ENCODE data around the gene KRTAP5-4.
"Not testable (repeated sequence)": the region's sequence is repeated elsewhere in the genome, so short reads cannot be mapped to it uniquely, and the experiment has no call there.

KRTAP5-4 gene

GRCh38 chr11:1600626-1601025, 21.3 kb downstream of the KRTAP5-4 start:
- no peaks in the 10 kb centered on the region for H3K9me3 Mint-ChIP-seq
- H3K4me3 Mint-ChIP-seq, result no peak overlapping the region
- no peaks in the 10 kb centered on the region for H3K36me3 Mint-ChIP-seq
- H3K4me1 Mint-ChIP-seq, result no peaks in the 10 kb centered on the region
- H3K27ac Mint-ChIP-seq, result no peak overlapping the region
- H3K27me3 Mint-ChIP-seq, result peaks cover 4% of the 10 kb centered on the region

GRCh38 chr11:1598816-1599215, 23.1 kb downstream of the KRTAP5-4 start:
- peaks cover 5% of the 10 kb centered on the region for H3K27me3 Mint-ChIP-seq
- H3K9me3 Mint-ChIP-seq, result no peaks in the 10 kb centered on the region
- no peaks in the 10 kb centered on the region for H3K36me3 Mint-ChIP-seq
- H3K4me1 Mint-ChIP-seq, result peaks cover 5% of the 10 kb centered on the region
- H3K27ac Mint-ChIP-seq, result no peak overlapping the region
- H3K4me3 Mint-ChIP-seq, result no peak overlapping the region

- H3K27me3 Mint-ChIP-seq, H3K4me1 Mint-ChIP-seq, H3K36me3 Mint-ChIP-seq, H3K9me3 Mint-ChIP-seq, H3K4me3 Mint-ChIP-seq, H3K27ac Mint-ChIP-seq: not testable (repeated sequence)
Measured at GRCh38 chr11:1598406-1598805, 23.5 kb downstream of the KRTAP5-4 start.

- peaks cover 7% of the 10 kb centered on the region for H3K27me3 Mint-ChIP-seq
- no peak within 1 kb of the TSS for H3K27ac Mint-ChIP-seq
Measured at GRCh38 chr11:1597994-1598380, 24.0 kb downstream of the KRTAP5-4 start, which contains the start of gene KRTAP5-2. KRTAP5-2 (minus strand) TSS chr11:1598294; CDS start chr11:1598250, 44 bp downstream.

GRCh38 chr11:1597331-1597993, 24.5 kb downstream of the KRTAP5-4 start:
- Mint-ChIP-seq H3K4me3 (no peak overlapping the region), H3K9me3 (no peaks in the 10 kb centered on the region), H3K27ac (no peak overlapping the region), H3K4me1 (peaks cover 5% of the 10 kb centered on the region), H3K36me3 (no peaks in the 10 kb centered on the region), H3K27me3 (peaks cover 10% of the 10 kb centered on the region)

More at GRCh38 chr11:1597994-1598380, 24.0 kb downstream of the KRTAP5-4 start, which contains the start of gene KRTAP5-2:
- peaks cover 5% of the 10 kb centered on the region for H3K4me1 Mint-ChIP-seq
- H3K9me3 Mint-ChIP-seq, result no peaks in the 10 kb centered on the region
- H3K36me3 Mint-ChIP-seq, result no peaks in the 10 kb centered on the region
- H3K4me3 Mint-ChIP-seq, result no peak within 1 kb of the TSS

- not testable (repeated sequence) for H3K4me1 Mint-ChIP-seq, H3K4me3 Mint-ChIP-seq, H3K36me3 Mint-ChIP-seq, H3K27ac Mint-ChIP-seq, H3K9me3 Mint-ChIP-seq
- peaks cover 10% of the 10 kb centered on the region for H3K27me3 Mint-ChIP-seq
Measured at GRCh38 chr11:1596576-1597121, 25.3 kb downstream of the KRTAP5-4 start.

GRCh38 chr11:1595994-1596575, 25.9 kb downstream of the KRTAP5-4 start:
- not testable (repeated sequence) for H3K4me1 Mint-ChIP-seq, H3K4me3 Mint-ChIP-seq, H3K9me3 Mint-ChIP-seq, H3K36me3 Mint-ChIP-seq, H3K27ac Mint-ChIP-seq
- peaks cover 10% of the 10 kb centered on the region for H3K27me3 Mint-ChIP-seq

- no peaks in the 10 kb centered on the region for H3K9me3 Mint-ChIP-seq
- no peak overlapping the region for H3K4me3 Mint-ChIP-seq
Measured at GRCh38 chr11:1592628-1593027, 29.3 kb downstream of the KRTAP5-4 start.

GRCh38 chr11:1589996-1590395, 31.9 kb downstream of the KRTAP5-4 start:
- no peaks in the 10 kb centered on the region for H3K36me3 Mint-ChIP-seq

More at GRCh38 chr11:1592628-1593027, 29.3 kb downstream of the KRTAP5-4 start:
- no peaks in the 10 kb centered on the region for H3K36me3 Mint-ChIP-seq
- H3K27me3 Mint-ChIP-seq, result peaks cover 10% of the 10 kb centered on the region
- H3K4me1 Mint-ChIP-seq, result peaks cover 24% of the 10 kb centered on the region
- H3K27ac Mint-ChIP-seq, result no peak overlapping the region

GRCh38 chr11:1589191-1589963, 32.6 kb downstream of the KRTAP5-4 start:
- Mint-ChIP-seq H3K4me3 (peak overlapping the region; percentile 69), H3K4me1 (peaks cover 19% of the 10 kb centered on the region), H3K27ac (peak overlapping the region; percentile 90)
- not testable (repeated sequence) for H3K36me3 Mint-ChIP-seq, H3K27me3 Mint-ChIP-seq, H3K9me3 Mint-ChIP-seq

More at GRCh38 chr11:1589996-1590395, 31.9 kb downstream of the KRTAP5-4 start:
- peaks cover 19% of the 10 kb centered on the region for H3K4me1 Mint-ChIP-seq
- no peak overlapping the region for H3K4me3 Mint-ChIP-seq
- H3K9me3 Mint-ChIP-seq, result no peaks in the 10 kb centered on the region
- peaks cover 8% of the 10 kb centered on the region for H3K27me3 Mint-ChIP-seq
- H3K27ac Mint-ChIP-seq, result no peak overlapping the region

- Mint-ChIP-seq H3K27ac (no peak overlapping the region), H3K4me1 (peaks cover 23% of the 10 kb centered on the region), H3K9me3 (no peaks in the 10 kb centered on the region), H3K36me3 (no peaks in the 10 kb centered on the region), H3K4me3 (no peak overlapping the region), H3K27me3 (peaks cover 1% of the 10 kb centered on the region)
Measured at GRCh38 chr11:1586699-1587098, 35.2 kb downstream of the KRTAP5-4 start.

GRCh38 chr11:1584661-1585370, 37.1 kb downstream of the KRTAP5-4 start, which contains the start of gene KRTAP5-1:
KRTAP5-1 (minus strand) TSS chr11:1585283; CDS start chr11:1585249, 34 bp downstream.
- H3K4me1 Mint-ChIP-seq, result peaks cover 18% of the 10 kb centered on the region
- H3K36me3 Mint-ChIP-seq, H3K4me3 Mint-ChIP-seq, H3K27ac Mint-ChIP-seq, H3K27me3 Mint-ChIP-seq, H3K9me3 Mint-ChIP-seq: not testable (repeated sequence)

GRCh38 chr11:1582909-1583308, 39.0 kb downstream of the KRTAP5-4 start:
- H3K36me3 Mint-ChIP-seq, H3K27ac Mint-ChIP-seq, H3K27me3 Mint-ChIP-seq, H3K4me1 Mint-ChIP-seq, H3K4me3 Mint-ChIP-seq, H3K9me3 Mint-ChIP-seq: not testable (repeated sequence)

- Mint-ChIP-seq H3K4me1 (peaks cover 5% of the 10 kb centered on the region), H3K9me3 (no peaks in the 10 kb centered on the region), H3K27ac (no peak overlapping the region), H3K36me3 (peaks cover 2% of the 10 kb centered on the region), H3K4me3 (no peak overlapping the region), H3K27me3 (peaks cover 1% of the 10 kb centered on the region)
Measured at GRCh38 chr11:1581976-1582375, 40.0 kb downstream of the KRTAP5-4 start.

- Mint-ChIP-seq H3K4me1 (peaks cover 6% of the 10 kb centered on the region), H3K27me3 (peaks cover 1% of the 10 kb centered on the region), H3K27ac (no peak overlapping the region), H3K9me3 (no peaks in the 10 kb centered on the region), H3K36me3 (peaks cover 2% of the 10 kb centered on the region), H3K4me3 (no peak overlapping the region)
Measured at GRCh38 chr11:1576825-1577224, 45.1 kb downstream of the KRTAP5-4 start.
